ENCODE results near the gene FBXO27. TPM values are rescaled to one million over a fixed set of nuclear protein-coding genes. Genes with fewer than 3 reads are reported as not detected.

FBXO27 gene
- total and polyA plus RNA-seq, 10 donors, result 0.10 to 4.2 (median 1.4) TPM

DNA sequence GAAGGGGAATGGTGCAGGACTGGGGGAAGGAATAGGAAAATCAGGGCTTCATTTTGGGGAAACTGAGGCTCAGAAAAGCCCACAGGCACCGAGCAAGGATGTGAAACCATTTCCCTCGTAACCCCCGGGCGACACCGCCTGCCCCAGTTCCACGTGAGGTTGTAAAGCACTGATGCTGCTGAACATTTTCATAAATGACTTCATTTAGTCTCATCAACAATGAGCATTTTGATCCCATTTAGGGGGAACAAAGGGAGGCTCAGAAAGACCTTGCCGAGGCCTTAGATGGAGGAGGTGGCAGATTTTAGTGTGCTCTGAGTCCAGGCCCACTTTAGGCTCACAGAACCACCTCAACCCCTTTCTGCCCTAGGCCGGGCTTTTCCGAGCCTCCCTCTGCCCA is 20.5 kb upstream of the FBXO27 start:
- Histone ChIP-seq H3K36me3 (no peaks in the 10 kb centered on the region), H3K27me3 (replicated peaks in 1 of 7) (peaks cover 0 to 9% (median 0%) of the 10 kb centered on the region in 7 donors), H3K9me3 (peaks cover 0 to 6% (median 0%) of the 10 kb centered on the region in 8 donors), H3K27ac (no peak overlapping the region), H3K4me3 (no peak overlapping the region), H3K4me1 (no peaks in the 10 kb centered on the region)
- no peak for DNase-seq
- intact Hi-C loops (cut with DNase I; ENCODE audit: low total_unique reads), result no loop called here
- 71 to 83% (median 80%) methylated on average over 9 of the region's 9 CpGs for WGBS, 5 donors
- TF ChIP-seq POLR2A (IDR thresholded peaks at IDR 0.05) (no peak), POLR2AphosphoS5 (IDR thresholded peaks at IDR 0.05) (no peak)
- TF ChIP-seq, protein P1, sequence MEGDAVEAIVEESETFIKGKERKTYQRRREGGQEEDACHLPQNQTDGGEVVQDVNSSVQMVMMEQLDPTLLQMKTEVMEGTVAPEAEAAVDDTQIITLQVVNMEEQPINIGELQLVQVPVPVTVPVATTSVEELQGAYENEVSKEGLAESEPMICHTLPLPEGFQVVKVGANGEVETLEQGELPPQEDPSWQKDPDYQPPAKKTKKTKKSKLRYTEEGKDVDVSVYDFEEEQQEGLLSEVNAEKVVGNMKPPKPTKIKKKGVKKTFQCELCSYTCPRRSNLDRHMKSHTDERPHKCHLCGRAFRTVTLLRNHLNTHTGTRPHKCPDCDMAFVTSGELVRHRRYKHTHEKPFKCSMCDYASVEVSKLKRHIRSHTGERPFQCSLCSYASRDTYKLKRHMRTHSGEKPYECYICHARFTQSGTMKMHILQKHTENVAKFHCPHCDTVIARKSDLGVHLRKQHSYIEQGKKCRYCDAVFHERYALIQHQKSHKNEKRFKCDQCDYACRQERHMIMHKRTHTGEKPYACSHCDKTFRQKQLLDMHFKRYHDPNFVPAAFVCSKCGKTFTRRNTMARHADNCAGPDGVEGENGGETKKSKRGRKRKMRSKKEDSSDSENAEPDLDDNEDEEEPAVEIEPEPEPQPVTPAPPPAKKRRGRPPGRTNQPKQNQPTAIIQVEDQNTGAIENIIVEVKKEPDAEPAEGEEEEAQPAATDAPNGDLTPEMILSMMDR (IDR thresholded peaks at IDR 0.05 in 8 of 11, conservative IDR thresholded peaks at IDR 0.05 in 3 of 11), result no peak

DNA sequence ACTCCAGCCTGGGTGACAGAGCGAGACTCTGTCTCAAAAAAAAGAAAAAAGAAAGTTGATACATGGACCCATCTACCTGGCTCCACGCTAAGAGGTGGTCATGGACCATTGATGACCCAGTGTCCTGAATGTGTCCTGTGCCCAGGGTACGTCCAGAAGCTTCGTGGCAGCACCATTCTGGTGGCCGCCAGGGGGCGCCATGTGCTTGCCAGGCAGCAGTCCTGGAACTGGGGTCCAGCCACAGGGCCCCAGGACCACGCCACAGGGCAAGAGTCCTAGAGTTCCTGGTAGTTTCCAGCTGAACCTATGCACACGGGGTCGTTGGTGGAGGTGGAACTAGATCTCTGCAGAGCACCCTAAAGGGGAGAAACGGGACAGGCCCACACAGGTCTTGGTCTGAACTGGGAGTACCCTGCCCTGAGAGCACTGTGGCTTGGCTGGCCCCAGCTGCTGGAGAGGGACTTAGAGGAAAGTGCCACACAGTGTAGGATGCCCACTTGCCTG is 19.9 kb upstream of the FBXO27 start:
- Histone ChIP-seq H3K4me1 (no peaks in the 10 kb centered on the region), H3K27me3 (replicated peaks in 1 of 7) (peaks cover 0 to 13% (median 0%) of the 10 kb centered on the region in 7 donors), H3K27ac (no peak overlapping the region), H3K36me3 (no peaks in the 10 kb centered on the region), H3K9me3 (peaks cover 0 to 6% (median 0%) of the 10 kb centered on the region in 8 donors), H3K4me3 (no peak overlapping the region)
- TF ChIP-seq POLR2A (IDR thresholded peaks at IDR 0.05), result no peak
- TF ChIP-seq, protein P1 (IDR thresholded peaks at IDR 0.05 in 8 of 11, conservative IDR thresholded peaks at IDR 0.05 in 3 of 11), result peak in 10 of 11 experiments; percentile 27 to 85 (median 70)
- TF ChIP-seq POLR2AphosphoS5 (IDR thresholded peaks at IDR 0.05), result no peak
- intact Hi-C loops (cut with DNase I; ENCODE audit: low total_unique reads), result no loop called here
- peak; percentile 89 for DNase-seq
- WGBS, 5 donors, result 20 to 34% (median 24%) methylated on average over 8 to 10 of the region's 10 CpGs

DNA sequence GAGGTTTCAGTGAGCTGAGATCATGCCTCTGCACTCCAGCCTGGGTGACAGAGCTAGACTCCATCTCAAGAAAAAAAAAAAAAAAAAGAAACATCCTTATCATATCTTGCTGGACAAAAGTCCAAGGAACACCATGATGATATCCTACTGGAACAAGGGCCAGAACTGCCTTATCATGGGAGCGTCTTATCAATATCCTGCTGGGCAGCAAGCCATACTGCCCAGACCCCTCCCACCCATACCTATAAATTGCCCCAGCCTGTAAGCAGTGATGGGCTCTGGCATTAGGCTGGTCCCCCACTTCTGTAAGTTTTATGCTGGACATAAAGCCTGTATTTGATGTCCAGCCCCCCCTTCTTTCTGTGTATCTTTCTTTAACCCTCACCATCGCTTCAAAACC is 14.7 kb upstream of the FBXO27 start:
- Histone ChIP-seq H3K36me3 (no peaks in the 10 kb centered on the region), H3K27ac (no peak overlapping the region), H3K27me3 (replicated peaks in 1 of 7) (peaks cover 0 to 14% (median 0%) of the 10 kb centered on the region in 7 donors), H3K4me3 (no peak overlapping the region), H3K9me3 (no peaks in the 10 kb centered on the region), H3K4me1 (no peaks in the 10 kb centered on the region)
- 38 to 94% (median 62%) methylated on average over 2 of the region's 2 CpGs for WGBS, 5 donors
- intact Hi-C loops (cut with DNase I; ENCODE audit: low total_unique reads), result no loop called here
- DNase-seq, result no peak
- TF ChIP-seq POLR2A (IDR thresholded peaks at IDR 0.05) (no peak), POLR2AphosphoS5 (IDR thresholded peaks at IDR 0.05) (no peak)
- TF ChIP-seq, protein P1 (IDR thresholded peaks at IDR 0.05 in 8 of 11, conservative IDR thresholded peaks at IDR 0.05 in 3 of 11), result no peak

DNA sequence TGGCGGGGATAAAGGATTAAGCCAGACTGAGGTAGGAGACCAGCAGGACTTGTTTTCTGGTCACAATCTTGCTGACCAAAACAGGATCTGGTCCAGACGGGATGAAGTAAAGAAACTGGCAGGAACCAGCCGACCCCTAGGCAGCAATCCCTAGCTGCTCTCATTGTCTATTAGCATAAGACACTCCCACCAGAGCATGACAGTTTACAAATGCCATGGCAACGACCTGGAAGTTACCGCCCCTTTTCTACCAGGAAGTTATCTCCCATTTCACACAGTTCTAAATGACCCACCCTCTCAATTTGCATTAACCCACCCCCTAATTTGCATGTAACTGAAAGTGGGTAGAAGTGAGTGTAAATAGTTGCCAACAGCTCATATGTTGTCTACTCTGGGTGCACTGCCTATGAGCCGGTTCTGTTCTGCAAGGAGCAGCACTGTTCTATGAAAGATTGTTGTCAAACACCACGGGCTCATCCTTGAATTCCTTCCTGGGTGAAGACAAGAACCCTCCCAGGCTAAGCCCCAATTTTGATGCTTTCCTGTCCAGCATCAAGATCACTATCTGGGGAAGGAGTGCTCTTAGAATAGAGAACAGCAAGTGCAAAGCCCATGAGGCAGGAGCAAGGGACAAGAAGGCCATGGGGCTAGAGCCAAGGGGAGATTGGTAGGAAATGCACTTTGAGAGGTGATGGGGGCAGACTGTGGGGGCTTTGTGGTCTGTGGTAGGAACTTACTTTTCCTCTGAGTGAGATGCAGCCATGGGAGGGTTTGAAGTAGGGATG is 13.9 kb upstream of the FBXO27 start:
- no peak for DNase-seq
- WGBS, 5 donors, result 67 to 86% (median 77%) methylated on average over 7 of the region's 7 CpGs
- Histone ChIP-seq H3K4me3 (no peak overlapping the region), H3K36me3 (no peaks in the 10 kb centered on the region), H3K4me1 (no peaks in the 10 kb centered on the region), H3K27ac (no peak overlapping the region), H3K9me3 (peaks cover 0 to 4% (median under 1%) of the 10 kb centered on the region in 8 donors), H3K27me3 (replicated peaks in 1 of 7) (peaks cover 0 to 7% (median 0%) of the 10 kb centered on the region in 7 donors)
- intact Hi-C loops (cut with DNase I; ENCODE audit: low total_unique reads), result no loop called here
- no peak for TF ChIP-seq POLR2AphosphoS5 (IDR thresholded peaks at IDR 0.05)
- TF ChIP-seq, protein P1 (IDR thresholded peaks at IDR 0.05 in 8 of 11, conservative IDR thresholded peaks at IDR 0.05 in 3 of 11), result no peak
- no peak for TF ChIP-seq POLR2A (IDR thresholded peaks at IDR 0.05)
